ENCODE data around the gene SRRM4.

Gene SRRM4

GRCh38 chr12:119114294-119114693, 133.0 kb downstream of the SRRM4 start:
- no peak for DNase-seq (ENCODE audit: low read depth in 3 of 3, low spot score in 1 of 3)

DNA sequence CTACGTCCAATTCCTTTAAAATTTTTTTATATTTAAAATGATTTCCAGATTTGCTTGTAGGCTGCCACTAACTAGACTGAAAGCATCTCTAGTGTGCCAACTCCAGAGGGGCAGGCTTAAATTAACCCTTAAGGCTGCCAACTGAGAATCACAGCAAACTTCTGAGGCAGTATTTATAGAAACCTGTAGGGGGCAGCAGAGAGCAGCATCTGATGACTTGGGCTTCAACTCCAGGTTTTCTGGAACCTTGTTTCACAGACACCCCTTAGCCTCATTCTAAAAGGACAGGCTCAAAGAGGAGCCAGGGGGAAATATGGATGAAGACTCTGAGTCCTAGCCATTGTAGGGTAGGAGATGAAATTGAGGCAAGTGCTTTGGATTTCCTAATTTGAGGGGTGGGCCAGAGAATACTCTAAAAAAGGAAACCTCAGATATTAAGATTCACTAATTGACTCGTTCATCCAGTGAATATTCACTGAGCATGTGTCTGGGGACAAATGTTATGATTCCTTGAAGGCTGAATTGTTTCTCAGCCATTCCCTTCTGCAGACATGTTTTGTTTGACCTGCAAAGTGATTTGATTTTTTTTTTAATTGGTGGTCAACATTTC, 134.1 kb downstream of the SRRM4 start:
- no peak for DNase-seq (ENCODE audit: low read depth in 3 of 3, low spot score in 1 of 3)

DNA sequence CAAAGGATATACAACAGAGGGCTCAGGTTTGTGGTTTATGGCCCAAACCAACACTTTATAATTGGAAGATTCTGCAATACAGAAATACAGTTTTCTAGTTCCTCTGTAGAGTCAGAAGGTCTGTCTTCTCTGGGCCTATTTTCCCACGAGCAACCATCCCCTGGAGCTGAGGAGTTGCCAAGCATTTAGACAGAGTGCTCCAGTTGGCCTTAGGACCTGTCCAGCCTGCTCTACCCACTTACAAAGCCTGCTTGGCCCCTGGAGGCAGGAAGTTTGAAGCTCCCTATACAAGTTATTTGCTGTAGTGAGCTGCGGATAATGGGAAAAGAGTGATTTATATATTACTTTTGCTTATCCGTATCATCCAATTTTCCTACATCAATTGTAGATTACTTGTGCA, 136.6 kb downstream of the SRRM4 start:
- DNase-seq (ENCODE audit: low read depth in 3 of 3, low spot score in 1 of 3) = no peak

DNA sequence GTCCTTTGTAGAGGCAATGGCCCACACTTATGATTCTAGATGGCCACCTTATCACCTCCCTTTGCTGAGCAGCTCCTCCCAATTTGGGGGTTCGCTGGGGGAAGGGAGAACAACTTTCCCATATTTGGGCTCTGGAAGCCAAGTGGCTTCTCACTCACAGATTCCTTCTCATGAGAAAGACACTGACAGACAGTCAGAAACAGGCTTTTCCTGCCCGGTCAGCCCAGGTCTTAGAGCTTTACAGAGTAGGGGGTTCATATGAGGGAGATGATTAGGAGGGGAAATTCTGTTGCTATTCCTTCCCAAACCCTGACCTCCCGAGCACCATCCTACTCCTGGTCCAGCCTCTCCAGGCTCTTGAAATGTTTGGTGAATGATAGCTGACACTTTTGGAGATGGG, 137.3 kb downstream of the SRRM4 start:
- DNase-seq (ENCODE audit: low read depth in 3 of 3, low spot score in 1 of 3) = no peak

- DNase-seq (ENCODE audit: low read depth in 3 of 3, low spot score in 1 of 3) = no peak
Observed at GRCh38 chr12:119122047-119122446, 140.7 kb downstream of the SRRM4 start.

GRCh38 chr12:119122751-119123150, 141.4 kb downstream of the SRRM4 start:
- no peak for DNase-seq (ENCODE audit: low read depth in 3 of 3, low spot score in 1 of 3)

DNA sequence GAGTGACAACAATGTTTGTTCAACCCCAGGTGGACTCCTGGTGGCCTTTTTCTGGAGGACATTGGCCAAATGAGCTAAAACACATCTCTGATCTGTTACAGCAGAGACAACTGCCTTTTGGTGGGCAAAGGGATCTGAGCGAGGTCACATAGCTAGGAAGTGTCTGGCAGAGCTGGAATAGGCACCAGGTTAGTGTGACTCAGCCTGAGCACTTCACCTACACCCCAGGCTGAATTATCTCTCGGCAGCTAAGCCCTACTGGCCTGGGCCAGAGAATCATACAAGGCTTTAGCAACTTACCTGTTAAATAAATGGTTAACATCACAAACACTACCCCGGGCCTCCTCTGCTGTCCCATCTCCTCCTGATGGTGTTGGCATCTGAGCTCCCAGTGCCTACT, 147.2 kb downstream of the SRRM4 start:
- DNase-seq (ENCODE audit: low read depth in 3 of 3, low spot score in 1 of 3) = no peak

DNA sequence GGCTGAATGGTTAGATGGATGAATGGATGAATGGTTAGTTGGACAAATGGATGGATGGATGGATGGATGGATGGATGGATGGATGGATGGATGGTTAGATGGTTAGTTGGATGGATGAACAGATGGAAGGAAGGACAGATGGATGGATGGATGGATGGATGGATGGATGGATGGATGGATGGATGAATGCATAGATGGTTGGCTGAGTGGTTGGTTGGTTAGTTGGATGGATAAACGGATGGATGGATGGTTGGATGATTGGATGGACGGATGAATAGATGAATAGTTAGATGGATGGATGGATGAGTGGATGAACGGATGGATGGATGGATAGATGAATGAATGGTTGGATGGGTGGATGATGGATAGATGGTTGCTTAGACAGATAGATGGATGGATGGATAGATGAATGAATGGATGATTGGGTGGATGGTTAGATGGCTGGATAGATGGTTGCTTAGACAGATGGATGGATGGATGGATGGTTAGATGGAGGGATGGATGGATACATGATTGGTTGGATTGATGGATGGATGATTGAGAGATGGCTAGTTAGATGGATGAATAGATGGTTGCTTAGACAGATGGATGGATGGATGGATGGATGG, 148.6 kb downstream of the SRRM4 start:
- no peak for DNase-seq (ENCODE audit: low read depth in 3 of 3, low spot score in 1 of 3)

GRCh38 chr12:119130523-119130922, 149.2 kb downstream of the SRRM4 start:
- DNase-seq (ENCODE audit: low read depth in 3 of 3, low spot score in 1 of 3) = no peak

DNA sequence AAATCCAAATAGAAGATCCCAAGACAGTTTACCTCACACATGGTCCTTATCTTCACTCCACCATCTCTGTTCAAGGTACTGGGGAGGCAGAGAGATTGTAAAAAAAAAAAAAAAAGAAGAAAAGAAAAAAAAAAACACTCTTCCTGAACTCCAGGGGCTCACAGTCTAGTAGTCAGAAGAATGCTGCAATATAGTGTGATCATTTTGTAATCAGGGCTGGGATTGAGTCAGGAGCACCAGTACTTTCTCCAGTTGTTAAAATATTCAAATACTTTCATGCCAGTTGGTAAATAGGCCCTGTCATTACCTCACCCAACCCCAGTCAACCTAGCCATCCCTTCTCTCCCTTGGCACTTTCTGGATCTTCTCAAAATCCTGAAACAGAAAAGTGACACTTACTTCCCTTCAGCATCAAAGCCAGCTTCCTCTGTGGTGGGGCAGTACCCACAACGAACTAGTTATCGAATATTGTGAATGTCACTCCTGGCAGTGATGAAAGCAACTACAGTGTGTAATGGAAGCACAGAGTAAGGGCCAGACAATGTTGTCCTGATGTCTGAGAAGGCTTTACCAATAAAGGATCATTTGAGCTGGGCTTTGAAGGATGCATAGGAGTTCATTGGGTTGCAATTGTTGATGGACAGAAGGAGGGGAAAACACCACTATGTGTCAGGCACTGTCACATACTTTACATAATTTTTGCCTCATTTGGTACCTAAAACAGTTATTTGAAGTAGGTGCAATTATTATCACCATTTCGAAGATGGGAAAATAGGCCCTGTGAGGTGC, 153.1 kb downstream of the SRRM4 start:
- DNase-seq (ENCODE audit: low read depth in 3 of 3, low spot score in 1 of 3) = no peak

- DNase-seq (ENCODE audit: low read depth in 3 of 3, low spot score in 1 of 3) = no peak
Observed at GRCh38 chr12:119136811-119137410, 155.6 kb downstream of the SRRM4 start.

DNA sequence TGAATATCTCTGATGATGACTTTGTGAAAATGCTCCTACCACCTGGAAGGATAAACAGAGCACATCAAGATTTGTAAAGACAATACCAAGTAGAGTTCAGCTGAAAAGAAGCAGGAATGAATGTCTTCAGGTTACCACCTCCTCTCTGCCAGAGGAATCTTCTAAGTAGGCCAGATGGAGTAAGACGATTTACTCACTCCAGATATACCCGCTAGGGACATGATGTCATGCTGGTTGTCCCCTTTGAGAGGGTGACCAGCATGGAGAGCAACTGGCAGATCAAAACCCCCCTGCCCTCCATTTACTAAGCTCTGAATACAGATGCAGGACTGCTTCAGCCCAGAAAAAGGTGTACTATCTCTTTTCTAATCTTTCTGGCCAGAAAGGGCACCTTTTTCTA, 158.1 kb downstream of the SRRM4 start:
- DNase-seq (ENCODE audit: low read depth in 3 of 3, low spot score in 1 of 3) = no peak

GRCh38 chr12:119145367-119145766, 164.0 kb downstream of the SRRM4 start:
- no peak for DNase-seq (ENCODE audit: low read depth in 3 of 3, low spot score in 1 of 3)

DNA sequence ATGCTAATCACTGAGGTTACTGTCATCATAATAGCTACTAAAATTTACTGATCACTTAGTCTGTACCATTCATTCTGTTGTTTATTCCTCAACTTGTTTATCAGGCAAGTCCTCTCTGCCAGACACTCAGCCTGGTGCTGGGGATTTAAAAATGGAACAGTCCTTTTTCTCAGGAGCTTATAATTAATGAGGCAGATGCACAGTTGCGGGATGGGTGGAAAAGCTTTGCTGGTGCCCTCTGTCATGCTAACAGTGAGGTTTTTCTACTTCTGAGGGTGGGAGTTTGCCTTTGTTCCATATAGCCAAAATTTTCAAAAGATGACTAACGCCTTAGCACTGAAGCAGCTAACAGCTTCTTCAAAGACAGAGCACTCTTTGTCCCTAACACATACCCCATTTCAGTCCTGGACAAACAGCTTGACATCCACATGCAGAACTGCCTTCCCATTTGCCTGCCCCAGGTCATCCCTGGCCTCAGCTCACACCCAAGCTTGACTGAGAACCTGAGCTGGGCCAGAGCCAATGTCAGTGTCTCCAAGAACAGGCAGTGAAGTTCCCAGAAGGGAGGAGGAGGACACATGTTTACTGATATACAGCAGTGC, 166.6 kb downstream of the SRRM4 start:
- DNase-seq (ENCODE audit: low read depth in 3 of 3, low spot score in 1 of 3) = no peak

- no peak for DNase-seq (ENCODE audit: low read depth in 3 of 3, low spot score in 1 of 3)
Observed at GRCh38 chr12:119149270-119149669, 167.9 kb downstream of the SRRM4 start.

- no peak for DNase-seq (ENCODE audit: low read depth in 3 of 3, low spot score in 1 of 3)
Observed at GRCh38 chr12:119151445-119152026, 170.2 kb downstream of the SRRM4 start.

DNA sequence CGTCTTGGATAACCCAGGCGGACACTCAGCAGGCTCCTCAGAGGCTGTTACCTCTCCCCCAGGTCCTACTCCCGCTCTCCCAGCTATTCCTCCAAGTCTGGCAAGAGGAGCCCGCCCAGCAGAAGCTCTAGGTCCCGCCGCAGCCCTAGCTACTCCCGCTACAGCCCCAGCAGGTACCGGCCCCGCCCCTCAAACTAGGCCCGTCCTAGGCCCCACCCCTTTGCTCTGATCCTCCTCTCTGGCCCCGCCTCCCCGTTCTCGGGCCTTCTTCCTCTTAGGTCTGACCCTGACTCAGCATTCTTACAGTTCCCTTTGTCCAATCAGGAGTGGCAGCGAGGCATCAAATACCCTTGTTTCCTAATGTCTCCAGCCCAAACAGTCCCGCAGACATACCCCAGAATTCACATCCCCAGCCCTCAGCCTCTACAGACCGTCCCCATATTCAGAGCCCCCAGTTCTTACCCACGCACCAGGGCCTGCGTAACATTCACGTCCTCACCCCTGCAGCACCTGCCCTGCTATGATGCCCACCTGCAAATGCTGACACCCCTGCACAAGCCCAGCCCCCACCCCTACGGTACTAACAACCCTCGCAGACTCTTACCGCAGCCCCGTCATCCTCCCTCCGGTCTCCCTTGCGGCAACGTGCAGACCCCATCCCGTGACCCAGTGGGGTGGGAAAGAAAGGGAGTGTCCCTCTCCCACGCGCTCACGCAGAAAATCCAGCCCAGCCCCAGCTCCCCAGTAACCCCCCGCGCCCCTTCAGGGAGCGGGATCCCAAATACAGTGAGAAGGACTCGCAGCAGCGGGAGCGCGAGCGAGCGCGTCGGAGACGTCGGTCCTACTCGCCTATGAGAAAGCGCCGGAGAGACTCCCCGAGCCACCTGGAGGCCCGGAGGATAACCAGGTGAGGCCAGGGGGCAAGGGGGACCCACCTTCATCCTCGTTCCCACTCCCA, 172.4 kb downstream of the SRRM4 start:
- no peak for DNase-seq (ENCODE audit: low read depth in 3 of 3, low spot score in 1 of 3)

- DNase-seq (ENCODE audit: low read depth in 3 of 3, low spot score in 1 of 3) = no peak
Observed at GRCh38 chr12:119154435-119154818, 173.1 kb downstream of the SRRM4 start.

GRCh38 chr12:119156401-119157044, 175.2 kb downstream of the SRRM4 start:
- no peak for DNase-seq (ENCODE audit: low read depth in 3 of 3, low spot score in 1 of 3)

GRCh38 chr12:119157528-119157927, 176.2 kb downstream of the SRRM4 start:
- DNase-seq (ENCODE audit: low read depth in 3 of 3, low spot score in 1 of 3) = no peak

Measured in stimulated activated CD4-positive, alpha-beta T cell treated with anti-CD3 and anti-CD28 coated beads, TNF-alpha, amount 100 ng/mL, for 1 hour (primary cell).